AG10803 (cell line): ENCODE data around the gene MON2.
"Not testable (repeated sequence)": the region's sequence is repeated elsewhere in the genome, so short reads cannot be mapped to it uniquely, and the experiment has no call there.

Experiments
- DNase-seq: peaks from one replicate; pipeline ENCODE4 v3.0.0; 2010; ENCODE audit warnings: low read depth
- H3K4me3 ChIP-seq: 2 replicates; pipeline ENCODE4 v1.5.1; 2011; ENCODE audit warnings: mild to moderate bottlenecking, low read length, control low read depth
- CTCF ChIP-seq: conservative IDR thresholded peaks from 2 replicates; pipeline ENCODE4 v1.5.1; 2011; ENCODE audit warnings: mild to moderate bottlenecking, low read length, control low read depth, inconsistent platforms

MON2 gene

GRCh38 chr12:62552906-62553556 lies 86.4 kb downstream of the MON2 start:
- no peak for DNase-seq
- TF ChIP-seq CTCF, result no peak
- no peak overlapping the region for H3K4me3 ChIP-seq

GRCh38 chr12:62559366-62559765 lies 92.7 kb downstream of the MON2 start:
- DNase-seq, H3K4me3 ChIP-seq: not testable (repeated sequence)

GRCh38 chr12:62562846-62563245 lies 96.2 kb downstream of the MON2 start:
- TF ChIP-seq CTCF, result no peak
- DNase-seq, result peak; percentile 48
- H3K4me3 ChIP-seq, result no peak overlapping the region

GRCh38 chr12:62575036-62575435 lies 108.4 kb downstream of the MON2 start:
- H3K4me3 ChIP-seq, result no peak overlapping the region
- no peak for DNase-seq
- TF ChIP-seq CTCF, result no peak

- no peak for DNase-seq
- no peak overlapping the region for H3K4me3 ChIP-seq
- no peak for TF ChIP-seq CTCF
Measured at GRCh38 chr12:62576503-62576902, 109.9 kb downstream of the MON2 start.

- no peak for DNase-seq
- H3K4me3 ChIP-seq, result no peak overlapping the region
- no peak for TF ChIP-seq CTCF
Measured at GRCh38 chr12:62578726-62579125, 112.1 kb downstream of the MON2 start.

- no peak overlapping the region for H3K4me3 ChIP-seq
- DNase-seq, result peak; percentile 76
- TF ChIP-seq CTCF, result peak; percentile 82
Measured at GRCh38 chr12:62581288-62582064, 114.8 kb downstream of the MON2 start.
